K562 (cell line): ENCODE data around the gene ASGR2.

Experiments
- EP300 ChIP-seq: IDR thresholded peaks from 2 replicates; pipeline ENCODE4 v1.6.1; 2012; ENCODE audit warnings: low read length, improper control_type of control experiment
- POLR2A ChIP-seq: fragments of 450-650 bp; conservative IDR thresholded peaks from 2 replicates; pipeline ENCODE4 v1.6.1; 2016
- RAD21 ChIP-seq, 2 experiments: fragments of 250-450 bp in 1 of 2; fragments of 450-650 bp in 1 of 2; sonication (Bioruptor Pico) in 1 of 2; formaldehyde crosslinking in 1 of 2; IDR thresholded peaks in 1 of 2; conservative IDR thresholded peaks in 1 of 2; 2 replicates each; pipeline versions ENCODE4 v1.4.0 to v1.8.0; 2020 to 2022; ENCODE audit warnings: mild to moderate bottlenecking in 2 of 2, moderate library complexity in 1 of 2
- SMARCA4 ChIP-seq: fragments of 450-650 bp; IDR thresholded peaks from 2 replicates; pipeline ENCODE4 v1.6.1; 2016
- YBX1 ChIP-seq: fragments of 450-650 bp; IDR thresholded peaks from 2 replicates; pipeline ENCODE4 v1.7.1; 2016; ENCODE audit warnings: mild to moderate bottlenecking
- ZBTB1 ChIP-seq: sonication (generic); formaldehyde crosslinking; IDR thresholded peaks from 2 replicates; pipeline ENCODE4 v1.8.1; 2023; ENCODE audit warnings: missing genetic modification reagents, low read depth, mild to moderate bottlenecking, borderline replicate concordance
- TF ChIP-seq, protein P1 (sequence below), 3 experiments: IDR thresholded peaks in 2 of 3; conservative IDR thresholded peaks in 1 of 3; 2 replicates each; pipeline ENCODE4 v1.5.1; 2011 to 2012; ENCODE audit warnings: low read length in 3 of 3, mild to moderate bottlenecking in 3 of 3, control low read depth in 2 of 3, improper control_type of control experiment in 1 of 3, inconsistent platforms in 1 of 3, low read depth in 1 of 3, mixed read lengths in 1 of 3, moderate library complexity in 1 of 3; ENCODE audit not compliant: insufficient read depth in 2 of 3

DNA sequence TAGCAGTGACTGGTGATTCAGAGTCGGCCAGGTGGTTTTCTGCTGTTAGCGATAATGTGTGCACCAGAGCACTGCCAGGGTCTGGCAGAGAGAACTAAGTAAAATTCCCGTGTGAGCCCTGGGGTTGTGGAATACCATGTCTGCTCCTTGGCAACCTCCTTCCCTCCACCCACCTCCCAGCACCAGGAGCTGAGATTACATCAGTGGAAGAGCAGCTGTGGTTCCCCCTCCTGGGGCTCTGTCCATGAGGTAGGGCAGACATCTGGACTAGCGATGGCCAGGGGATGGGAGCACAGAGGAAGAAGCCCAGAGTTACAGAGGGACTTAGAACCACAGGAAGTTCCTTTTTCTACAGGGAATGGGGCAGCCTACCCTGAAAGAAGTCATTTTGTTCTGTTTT lies 50.4 kb downstream of the ASGR2 start:
- no peak for TF ChIP-seq SMARCA4
- TF ChIP-seq EP300 = no peak
- TF ChIP-seq YBX1 = no peak
- TF ChIP-seq, protein P1, sequence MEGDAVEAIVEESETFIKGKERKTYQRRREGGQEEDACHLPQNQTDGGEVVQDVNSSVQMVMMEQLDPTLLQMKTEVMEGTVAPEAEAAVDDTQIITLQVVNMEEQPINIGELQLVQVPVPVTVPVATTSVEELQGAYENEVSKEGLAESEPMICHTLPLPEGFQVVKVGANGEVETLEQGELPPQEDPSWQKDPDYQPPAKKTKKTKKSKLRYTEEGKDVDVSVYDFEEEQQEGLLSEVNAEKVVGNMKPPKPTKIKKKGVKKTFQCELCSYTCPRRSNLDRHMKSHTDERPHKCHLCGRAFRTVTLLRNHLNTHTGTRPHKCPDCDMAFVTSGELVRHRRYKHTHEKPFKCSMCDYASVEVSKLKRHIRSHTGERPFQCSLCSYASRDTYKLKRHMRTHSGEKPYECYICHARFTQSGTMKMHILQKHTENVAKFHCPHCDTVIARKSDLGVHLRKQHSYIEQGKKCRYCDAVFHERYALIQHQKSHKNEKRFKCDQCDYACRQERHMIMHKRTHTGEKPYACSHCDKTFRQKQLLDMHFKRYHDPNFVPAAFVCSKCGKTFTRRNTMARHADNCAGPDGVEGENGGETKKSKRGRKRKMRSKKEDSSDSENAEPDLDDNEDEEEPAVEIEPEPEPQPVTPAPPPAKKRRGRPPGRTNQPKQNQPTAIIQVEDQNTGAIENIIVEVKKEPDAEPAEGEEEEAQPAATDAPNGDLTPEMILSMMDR (IDR thresholded peaks at IDR 0.05 in 2 of 3, conservative IDR thresholded peaks at IDR 0.05 in 1 of 3; ENCODE audit: insufficient read depth in 2 of 3, low read depth in 1 of 3, low read length in 3 of 3) = no peak
- no peak for TF ChIP-seq RAD21 (CRISPR knock-in tag; conservative IDR thresholded peaks at IDR 0.05 in 1 of 2, IDR thresholded peaks at IDR 0.05 in 1 of 2)
- TF ChIP-seq POLR2A = no peak
- TF ChIP-seq ZBTB1 (CRISPR knock-in tag) = no peak
